ENCODE results near the gene BTF3L4.

DNA sequence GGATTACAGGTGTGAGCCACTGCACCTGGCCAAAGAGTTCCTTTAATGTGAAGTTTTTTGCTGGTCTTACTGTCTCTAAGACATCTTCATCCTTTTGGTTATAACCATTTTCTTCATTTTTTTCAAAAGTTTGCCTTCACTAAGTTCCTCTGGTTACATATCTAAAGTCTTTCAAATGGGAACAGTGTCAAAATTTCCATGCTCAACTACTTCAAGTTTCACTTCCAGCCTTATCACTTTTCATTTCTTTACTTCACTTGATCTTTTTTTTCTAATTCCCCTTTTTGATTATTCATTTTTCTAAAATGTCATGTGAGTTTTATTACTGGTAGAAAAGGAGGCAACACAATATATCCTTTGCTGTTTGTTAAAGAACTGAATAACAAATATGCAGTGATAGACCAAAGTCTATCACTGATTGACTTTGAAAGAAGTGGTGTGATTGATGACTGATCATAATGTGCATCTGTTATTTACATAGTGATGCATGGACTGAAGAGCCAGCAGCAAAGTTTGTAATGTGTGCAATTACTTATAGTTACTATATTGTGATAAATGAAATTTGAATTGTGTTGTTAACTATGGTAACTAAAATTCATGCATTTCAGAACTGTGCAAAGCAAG is 69.8 kb downstream of the BTF3L4 start:
- TF ChIP-seq CTCF (IDR thresholded peaks at IDR 0.05), result no peak
- TF ChIP-seq POLR2A (IDR thresholded peaks at IDR 0.05), result no peak

All from esophagus squamous epithelium (tissue), 4 donors.